ENCODE measurements around the gene DIRAS2.
"Not testable (repeated sequence)": the region's sequence is repeated elsewhere in the genome, so short reads cannot be mapped to it uniquely, and the experiment has no call there.

Gene DIRAS2

GRCh38 chr9:90642570-90643539, at the start of gene DIRAS2:
Gene DIRAS2, minus strand, starts transcription at chr9:90642824. Its CDS starts 28,997 bp downstream, at chr9:90613827.
- DNase-seq (ENCODE audit: low read depth, low spot score), result no peak

GRCh38 chr9:90684736-90685135, 42.1 kb upstream of the DIRAS2 start:
- no peak for DNase-seq (ENCODE audit: low read depth, low spot score)

- DNase-seq (ENCODE audit: low read depth, low spot score), result no peak
Measured at GRCh38 chr9:90684106-90684505, 41.5 kb upstream of the DIRAS2 start.

GRCh38 chr9:90680534-90680933, 37.9 kb upstream of the DIRAS2 start:
- DNase-seq (ENCODE audit: low read depth, low spot score), result no peak

- DNase-seq (ENCODE audit: low read depth, low spot score), result no peak
Measured at GRCh38 chr9:90665072-90665471, 22.4 kb upstream of the DIRAS2 start.

- DNase-seq (ENCODE audit: low read depth, low spot score), result no peak
Measured at GRCh38 chr9:90659650-90660364, 17.2 kb upstream of the DIRAS2 start.

GRCh38 chr9:90658783-90659182, 16.2 kb upstream of the DIRAS2 start:
- no peak for DNase-seq (ENCODE audit: low read depth, low spot score)

GRCh38 chr9:90658181-90658580, 15.6 kb upstream of the DIRAS2 start:
- no peak for DNase-seq (ENCODE audit: low read depth, low spot score)

GRCh38 chr9:90656876-90657275, 14.3 kb upstream of the DIRAS2 start:
- DNase-seq (ENCODE audit: low read depth, low spot score), result not testable (repeated sequence)

GRCh38 chr9:90651246-90651645, 8.6 kb upstream of the DIRAS2 start:
- no peak for DNase-seq (ENCODE audit: low read depth, low spot score)

- no peak for DNase-seq (ENCODE audit: low read depth, low spot score)
Measured at GRCh38 chr9:90647843-90648242, 5.2 kb upstream of the DIRAS2 start.

- DNase-seq (ENCODE audit: low read depth, low spot score), result no peak
Measured at GRCh38 chr9:90645721-90646120, 3.1 kb upstream of the DIRAS2 start.

GRCh38 chr9:90641884-90642487, 638 bp downstream of the DIRAS2 start:
- no peak for DNase-seq (ENCODE audit: low read depth, low spot score)

GRCh38 chr9:90641086-90641485, 1.5 kb downstream of the DIRAS2 start:
- DNase-seq (ENCODE audit: low read depth, low spot score), result no peak

GRCh38 chr9:90640361-90640760, 2.3 kb downstream of the DIRAS2 start:
- no peak for DNase-seq (ENCODE audit: low read depth, low spot score)

GRCh38 chr9:90637626-90638025, 5.0 kb downstream of the DIRAS2 start:
- no peak for DNase-seq (ENCODE audit: low read depth, low spot score)

GRCh38 chr9:90632647-90633207, 9.9 kb downstream of the DIRAS2 start:
- no peak for DNase-seq (ENCODE audit: low read depth, low spot score)

- no peak for DNase-seq (ENCODE audit: low read depth, low spot score)
Measured at GRCh38 chr9:90631964-90632363, 10.7 kb downstream of the DIRAS2 start.

GRCh38 chr9:90629991-90630390, 12.6 kb downstream of the DIRAS2 start:
- DNase-seq (ENCODE audit: low read depth, low spot score), result no peak

GRCh38 chr9:90629354-90629753, 13.3 kb downstream of the DIRAS2 start:
- DNase-seq (ENCODE audit: low read depth, low spot score), result no peak

- no peak for DNase-seq (ENCODE audit: low read depth, low spot score)
Measured at GRCh38 chr9:90616806-90617205, 25.8 kb downstream of the DIRAS2 start.

- DNase-seq (ENCODE audit: low read depth, low spot score), result no peak
Measured at GRCh38 chr9:90613502-90613901, 29.1 kb downstream of the DIRAS2 start.

Measured in activated CD4-positive, CD25-positive, alpha-beta regulatory T cell treated with anti-CD3 and anti-CD28 coated beads, Interleukin-2, amount 50 U/mL, for 16 hours (primary cell).